Epithelial cell of esophagus (primary cell): ENCODE results near the gene CPNE5.

ENCODE experiments used
- DNase-seq: peaks from one replicate; pipeline ENCODE4 v3.0.0; 2010; ENCODE audit warnings: low read depth
- H3K4me3 ChIP-seq: 2 replicates; pipeline ENCODE4 v1.5.1; 2011; ENCODE audit warnings: mild to moderate bottlenecking, low read length, control low read depth
- TF ChIP-seq, protein P1 (sequence below): IDR thresholded peaks from 2 replicates; pipeline ENCODE4 v1.5.1; 2011; ENCODE audit warnings: low read depth, mild to moderate bottlenecking, low read length, control low read depth, inconsistent platforms; ENCODE audit not compliant: insufficient read depth; ENCODE audit errors: missing control alignments

The CPNE5 gene

DNA sequence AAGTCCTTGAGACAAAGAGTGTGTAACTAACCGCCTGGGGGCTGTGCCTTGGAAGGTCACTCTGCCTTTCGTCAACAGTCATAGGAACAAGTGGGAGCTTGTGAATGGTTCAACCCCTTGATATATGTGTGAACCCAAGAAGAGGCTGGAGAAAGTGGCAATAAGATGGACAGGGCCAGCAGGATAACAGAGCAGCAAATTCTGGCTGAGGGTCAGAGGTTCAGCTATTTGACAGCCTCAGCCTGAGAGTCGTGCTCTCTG lies 54.9 kb downstream of the CPNE5 start:
- no peak overlapping the region for H3K4me3 ChIP-seq
- TF ChIP-seq, protein P1, sequence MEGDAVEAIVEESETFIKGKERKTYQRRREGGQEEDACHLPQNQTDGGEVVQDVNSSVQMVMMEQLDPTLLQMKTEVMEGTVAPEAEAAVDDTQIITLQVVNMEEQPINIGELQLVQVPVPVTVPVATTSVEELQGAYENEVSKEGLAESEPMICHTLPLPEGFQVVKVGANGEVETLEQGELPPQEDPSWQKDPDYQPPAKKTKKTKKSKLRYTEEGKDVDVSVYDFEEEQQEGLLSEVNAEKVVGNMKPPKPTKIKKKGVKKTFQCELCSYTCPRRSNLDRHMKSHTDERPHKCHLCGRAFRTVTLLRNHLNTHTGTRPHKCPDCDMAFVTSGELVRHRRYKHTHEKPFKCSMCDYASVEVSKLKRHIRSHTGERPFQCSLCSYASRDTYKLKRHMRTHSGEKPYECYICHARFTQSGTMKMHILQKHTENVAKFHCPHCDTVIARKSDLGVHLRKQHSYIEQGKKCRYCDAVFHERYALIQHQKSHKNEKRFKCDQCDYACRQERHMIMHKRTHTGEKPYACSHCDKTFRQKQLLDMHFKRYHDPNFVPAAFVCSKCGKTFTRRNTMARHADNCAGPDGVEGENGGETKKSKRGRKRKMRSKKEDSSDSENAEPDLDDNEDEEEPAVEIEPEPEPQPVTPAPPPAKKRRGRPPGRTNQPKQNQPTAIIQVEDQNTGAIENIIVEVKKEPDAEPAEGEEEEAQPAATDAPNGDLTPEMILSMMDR: no peak
- no peak for DNase-seq

DNA sequence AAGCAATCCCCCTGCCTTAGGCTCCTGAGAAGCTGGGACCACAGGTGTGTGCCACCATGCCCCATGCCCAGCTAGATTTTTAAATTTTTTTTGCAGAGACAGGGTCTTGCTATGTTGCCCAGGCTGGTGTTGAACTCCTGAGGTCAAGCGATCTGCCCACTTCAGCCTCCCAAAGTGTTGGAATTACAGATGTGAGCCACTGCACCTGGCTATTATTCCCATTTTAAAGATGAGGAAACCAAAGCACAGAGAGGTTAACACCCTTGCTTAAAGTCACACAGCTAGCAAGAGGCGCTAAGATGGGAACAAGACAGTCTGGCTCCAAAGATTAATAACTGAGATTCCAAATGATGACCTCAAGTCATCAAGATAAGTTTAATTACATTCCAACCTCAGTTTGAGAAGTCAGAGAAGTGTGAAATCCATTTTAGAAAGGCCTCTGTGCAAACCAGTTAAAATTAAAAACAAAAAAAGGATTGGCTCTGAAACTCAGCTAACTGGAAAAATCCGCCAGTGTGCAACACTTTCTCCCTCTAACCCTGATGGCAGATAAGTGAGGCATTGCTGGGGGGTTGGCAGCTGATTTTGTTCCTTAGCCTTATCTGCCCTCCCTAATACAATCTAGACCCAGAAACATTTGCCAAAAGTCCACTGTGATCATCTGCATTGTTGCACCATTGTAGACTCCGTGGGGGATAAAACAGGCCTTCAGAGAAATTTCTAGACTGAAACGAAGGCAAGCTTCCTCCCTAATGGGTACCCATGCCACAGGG lies 55.5 kb downstream of the CPNE5 start:
- no peak for DNase-seq
- no peak overlapping the region for H3K4me3 ChIP-seq
- TF ChIP-seq, protein P1: no peak

DNA sequence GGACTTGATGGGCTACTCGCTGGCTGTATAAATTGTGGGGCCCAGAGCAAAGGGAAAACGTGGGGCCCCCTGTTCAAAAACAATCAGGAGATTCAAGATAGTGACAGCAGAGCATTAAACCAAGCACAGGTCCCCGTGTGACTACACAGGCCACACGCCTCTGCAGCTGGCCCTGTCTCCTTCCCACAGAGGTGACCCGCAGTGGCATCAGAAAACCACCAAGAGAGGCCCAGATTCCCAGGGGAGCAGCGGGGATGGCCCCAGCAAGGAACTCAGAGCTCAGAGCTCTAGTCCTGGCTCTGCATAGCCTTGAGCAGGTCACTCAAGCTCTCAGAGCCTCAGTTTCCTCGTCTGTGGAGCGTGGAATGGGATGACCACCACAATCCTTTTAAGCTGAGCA lies 57.6 kb downstream of the CPNE5 start:
- H3K4me3 ChIP-seq: no peak overlapping the region
- DNase-seq: no peak
- TF ChIP-seq, protein P1: no peak

DNA sequence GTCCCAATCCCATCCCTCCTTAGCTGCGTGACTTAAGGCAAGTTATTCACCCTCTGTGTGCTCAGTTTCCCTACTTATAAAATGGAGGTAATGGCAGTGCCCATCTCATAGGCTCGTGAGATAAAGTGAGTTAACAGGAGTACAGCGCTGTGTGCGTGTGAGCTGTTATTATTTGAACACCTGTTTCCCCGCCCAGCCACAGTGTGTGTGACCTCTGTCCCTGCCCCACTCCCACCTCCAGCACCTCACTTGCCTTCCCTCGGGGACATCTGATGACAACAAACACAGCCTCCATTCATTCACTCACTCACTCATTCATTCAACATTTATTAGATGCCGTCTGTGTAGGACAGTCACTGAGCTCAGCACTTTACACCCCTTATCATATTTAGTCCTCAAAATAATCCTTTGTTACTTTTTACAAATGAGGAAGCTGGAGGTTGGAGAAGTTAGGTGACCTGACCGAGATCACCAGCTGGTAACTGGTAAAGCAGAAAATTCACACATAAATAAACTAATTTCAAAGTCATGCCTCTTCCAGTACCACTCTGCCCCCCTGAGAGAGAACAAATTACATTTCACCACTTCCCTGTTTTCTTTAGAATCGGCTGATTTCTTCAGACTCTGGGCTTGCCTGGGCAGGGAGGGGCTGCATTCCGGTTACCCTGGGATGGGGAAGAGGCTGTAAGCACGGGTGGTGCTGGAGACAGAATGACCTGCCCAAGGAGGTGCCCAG lies 58.6 kb downstream of the CPNE5 start:
- no peak overlapping the region for H3K4me3 ChIP-seq
- TF ChIP-seq, protein P1: no peak
- peak; percentile 46 for DNase-seq

DNA sequence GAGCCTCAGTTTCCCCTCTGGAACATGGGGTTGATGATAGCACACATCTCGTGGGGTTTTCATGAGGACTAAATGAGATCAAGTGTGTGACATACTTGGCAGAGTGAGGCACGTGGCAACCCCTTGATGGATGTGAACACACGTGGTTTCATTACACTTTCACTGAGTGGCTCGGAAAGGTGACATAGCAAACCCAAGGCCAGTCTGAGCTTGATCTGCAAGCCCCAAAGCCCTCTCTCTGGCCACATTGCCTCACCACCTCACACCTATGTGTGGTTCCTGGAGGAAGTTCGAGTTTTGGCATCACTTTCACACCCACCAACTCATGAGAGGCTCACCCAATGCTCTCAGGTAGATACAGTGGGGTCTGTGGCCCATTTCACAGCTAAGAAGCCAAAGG lies 60.0 kb downstream of the CPNE5 start:
- no peak overlapping the region for H3K4me3 ChIP-seq
- DNase-seq: no peak
- TF ChIP-seq, protein P1: no peak

DNA sequence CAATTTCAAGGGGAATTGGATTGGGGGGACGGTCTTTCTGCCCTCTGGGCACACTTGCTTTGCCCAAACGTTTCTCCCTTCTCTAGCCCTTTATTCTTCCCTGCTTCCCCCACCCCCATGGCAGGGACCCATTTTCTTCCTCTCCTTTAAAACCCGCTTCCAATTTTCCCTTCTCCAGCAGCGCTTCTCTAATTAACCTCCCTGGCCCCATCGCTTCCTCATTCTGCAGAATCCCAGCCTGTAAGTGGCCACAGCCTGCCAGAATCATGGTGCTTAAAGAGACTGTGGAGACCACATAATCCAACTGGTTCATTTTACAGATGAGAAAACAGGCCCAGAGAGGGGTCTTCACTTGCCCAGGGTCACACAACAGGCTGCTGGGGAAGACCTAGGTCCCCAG lies 61.4 kb downstream of the CPNE5 start:
- no peak for DNase-seq
- TF ChIP-seq, protein P1: no peak

DNA sequence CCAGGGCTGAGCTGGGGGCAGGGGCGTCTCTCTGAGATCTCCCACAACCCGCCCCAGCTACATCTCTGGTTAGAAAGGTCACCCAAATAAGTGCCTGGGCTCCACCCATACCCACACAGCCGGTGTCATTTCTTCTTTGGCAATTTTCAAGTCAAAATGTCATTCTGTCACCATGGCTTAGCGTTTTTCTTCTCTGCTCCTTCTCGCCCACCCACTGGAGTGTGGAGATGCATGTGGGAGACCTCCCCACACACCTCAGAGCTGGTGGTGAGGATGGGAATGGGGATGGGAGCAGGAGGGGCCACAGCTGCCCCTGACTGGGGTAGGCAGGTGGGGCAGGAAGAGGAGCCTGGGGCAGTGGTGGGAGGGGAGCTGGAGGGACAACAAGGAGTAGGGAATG lies 63.1 kb downstream of the CPNE5 start:
- no peak for DNase-seq
- no peak overlapping the region for H3K4me3 ChIP-seq
- TF ChIP-seq, protein P1: no peak

More for the DNA sequence above, 61.4 kb downstream of the CPNE5 start:
- H3K4me3 ChIP-seq: no peak overlapping the region
